ENCODE results near the gene BACE1-AS.

Gene BACE1-AS

DNA sequence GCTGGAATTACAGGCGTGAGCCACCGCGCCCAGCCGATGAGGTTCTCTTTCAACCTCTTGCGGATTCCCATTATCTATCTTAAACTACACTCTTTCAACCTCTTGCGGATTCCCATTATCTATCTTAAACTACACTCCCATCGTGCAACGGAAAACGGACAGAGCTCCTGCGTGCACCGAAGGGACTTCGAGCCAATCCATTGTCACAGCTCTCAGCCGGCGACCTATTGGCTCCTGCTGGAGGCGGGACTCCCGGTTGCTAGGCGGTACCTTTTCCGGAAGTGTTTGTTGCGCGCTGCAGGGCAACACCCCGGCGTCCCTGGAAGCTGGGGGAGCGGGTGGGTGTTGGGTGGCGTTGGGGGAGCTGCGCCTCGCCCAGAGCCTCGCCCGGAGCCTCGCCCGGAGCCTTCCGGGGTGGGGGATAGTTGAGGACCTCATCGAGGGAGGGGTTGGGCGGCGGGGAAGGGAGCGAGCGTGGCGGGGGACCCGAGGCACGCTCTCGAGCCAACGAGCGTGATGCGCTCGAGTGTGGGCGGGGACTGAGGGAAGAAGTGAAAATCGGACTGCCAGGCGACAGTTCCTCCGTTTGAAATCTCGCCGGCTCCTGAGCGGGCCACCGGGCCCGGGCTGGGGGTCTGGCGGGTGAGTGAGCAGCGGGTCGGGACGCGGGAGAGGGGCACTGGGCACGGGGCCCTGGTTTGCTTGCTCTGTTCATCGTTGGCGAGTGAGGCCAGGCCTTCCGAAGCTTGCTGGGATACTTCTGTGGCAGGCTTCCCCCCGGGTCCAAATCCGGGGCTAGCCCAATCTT is 36.6 kb downstream of the BACE1-AS start, which contains the start of gene CEP164:
CEP164 (plus strand) TSS at position 288 of the 808 bp plus-strand sequence. CDS start 10,733 bp downstream, outside the sequence.
- peak; percentile 99 for ATAC-seq
- H3K9me3 Mint-ChIP-seq = no peaks in the 10 kb centered on the region
- peak; percentile 82 to 95 for DNase-seq (ENCODE audit: low spot score in 2 of 2)
- no peaks in the 10 kb centered on the region for H3K36me3 Mint-ChIP-seq
- no peak within 1 kb of the TSS for H3K27ac Mint-ChIP-seq
- peaks cover 6% of the 10 kb centered on the region for H3K4me1 Mint-ChIP-seq
- no peak within 1 kb of the TSS for H3K4me3 Mint-ChIP-seq

- H3K4me3 Mint-ChIP-seq = no peak overlapping the region
- no peaks in the 10 kb centered on the region for H3K9me3 Mint-ChIP-seq
- no peaks in the 10 kb centered on the region for H3K36me3 Mint-ChIP-seq
- DNase-seq (ENCODE audit: low spot score in 2 of 2) (no peak), ATAC-seq (peak; percentile 15)
- no peak overlapping the region for H3K27ac Mint-ChIP-seq
- H3K4me1 Mint-ChIP-seq = peaks cover 6% of the 10 kb centered on the region
Observed at GRCh38 chr11:117328375-117329010, 37.3 kb downstream of the BACE1-AS start.

DNA sequence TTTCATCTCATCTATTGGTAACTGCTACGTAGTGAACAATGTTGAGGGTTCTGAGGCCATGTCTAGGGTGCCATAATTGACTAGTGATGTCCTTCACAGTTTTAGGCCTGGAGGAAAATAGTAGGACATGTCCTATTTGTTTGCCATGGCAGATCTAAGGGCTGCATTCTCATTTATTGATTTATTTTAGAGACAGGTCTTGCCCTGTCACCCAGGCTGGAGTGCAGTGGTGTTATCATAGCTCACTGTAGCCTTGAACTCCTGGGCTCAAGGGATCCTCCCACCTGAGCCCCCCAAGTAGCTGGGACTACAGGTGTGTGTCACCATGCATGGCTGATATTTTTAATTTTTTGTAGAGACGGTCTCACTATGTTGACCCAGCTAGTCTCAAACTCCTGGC is 41.7 kb downstream of the BACE1-AS start:
- DNase-seq (ENCODE audit: low spot score in 2 of 2) (no peak), ATAC-seq (no peak)
- Mint-ChIP-seq H3K27ac (no peak overlapping the region), H3K36me3 (peaks cover 12% of the 10 kb centered on the region), H3K4me1 (peaks cover 11% of the 10 kb centered on the region), H3K9me3 (no peaks in the 10 kb centered on the region), H3K4me3 (no peak overlapping the region)

DNA sequence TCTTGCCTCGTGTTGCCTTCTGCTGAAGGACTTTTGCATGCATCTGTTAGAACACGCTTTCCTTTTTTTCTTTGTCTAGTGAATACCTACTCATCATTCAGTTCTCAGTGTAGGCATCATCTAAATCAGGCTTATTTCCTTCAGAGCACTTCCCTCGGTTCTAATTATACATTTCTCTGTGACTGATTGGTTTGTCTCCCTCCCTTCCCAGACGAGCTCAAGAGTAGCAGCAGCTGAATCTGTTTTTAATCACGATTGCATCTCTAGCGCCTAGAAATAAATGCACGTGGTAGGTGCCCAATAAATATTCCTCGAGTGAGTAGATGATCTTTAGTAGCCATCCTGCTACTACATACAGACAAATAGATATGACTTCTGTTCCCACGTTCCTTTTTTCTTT is 42.8 kb downstream of the BACE1-AS start:
- ATAC-seq (no peak), DNase-seq (ENCODE audit: low spot score in 2 of 2) (no peak)
- Mint-ChIP-seq H3K4me1 (peaks cover 20% of the 10 kb centered on the region), H3K36me3 (peaks cover 20% of the 10 kb centered on the region), H3K27ac (no peak overlapping the region), H3K4me3 (no peak overlapping the region), H3K9me3 (no peaks in the 10 kb centered on the region)

DNA sequence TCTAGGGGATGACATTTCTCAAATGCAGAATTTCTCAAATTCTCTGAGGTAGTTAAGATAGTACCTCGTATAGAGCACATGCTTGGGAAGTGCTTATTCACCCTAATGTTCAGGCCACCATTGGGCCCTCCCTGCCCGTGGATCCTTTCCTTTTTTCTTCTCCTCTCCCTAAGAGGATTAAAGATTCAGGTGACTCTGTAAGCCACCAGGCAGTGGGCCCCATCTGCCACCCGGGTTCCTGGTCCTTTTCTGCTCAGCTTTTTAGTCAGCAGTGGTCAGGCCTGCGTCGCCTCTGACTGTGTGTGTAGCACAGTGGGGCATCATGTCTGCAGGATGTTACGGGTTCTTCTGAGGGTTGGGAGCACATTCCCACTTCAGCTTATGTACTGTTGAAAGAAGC is 43.8 kb downstream of the BACE1-AS start:
- Mint-ChIP-seq H3K4me3 (no peak overlapping the region), H3K36me3 (peaks cover 30% of the 10 kb centered on the region), H3K4me1 (peaks cover 18% of the 10 kb centered on the region), H3K27ac (peak overlapping the region; percentile 12), H3K9me3 (no peaks in the 10 kb centered on the region)
- no peak for DNase-seq (ENCODE audit: low spot score in 2 of 2)
- no peak for ATAC-seq

DNA sequence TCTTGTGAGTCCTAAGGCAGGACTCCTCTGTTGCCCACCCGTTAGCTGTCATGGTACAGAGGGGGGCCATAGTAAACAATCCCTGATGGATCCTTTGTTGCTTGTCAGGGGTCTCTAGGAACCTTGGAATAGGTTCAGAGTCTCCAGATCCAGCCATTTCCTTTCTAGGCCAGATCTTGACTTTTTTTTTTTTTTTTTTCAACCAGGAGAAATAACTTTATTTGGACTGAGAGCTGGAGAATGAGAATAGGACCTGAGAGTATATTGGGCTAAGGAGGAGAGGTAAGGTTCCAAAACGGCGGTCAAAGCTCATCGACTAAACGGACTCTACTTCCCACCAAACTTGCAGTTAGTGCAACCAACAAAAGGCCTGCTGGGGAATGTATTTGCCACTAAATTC is 44.3 kb downstream of the BACE1-AS start:
- no peak for ATAC-seq
- Mint-ChIP-seq H3K27ac (peak overlapping the region; percentile 12), H3K4me3 (no peak overlapping the region), H3K4me1 (peaks cover 13% of the 10 kb centered on the region), H3K9me3 (no peaks in the 10 kb centered on the region), H3K36me3 (peaks cover 35% of the 10 kb centered on the region)
- DNase-seq (ENCODE audit: low spot score in 2 of 2) = no peak

- Mint-ChIP-seq H3K36me3 (peaks cover 50% of the 10 kb centered on the region), H3K4me1 (peaks cover 13% of the 10 kb centered on the region), H3K27ac (peak overlapping the region; percentile 21), H3K4me3 (no peak overlapping the region), H3K9me3 (no peaks in the 10 kb centered on the region)
- ATAC-seq = no peak
- no peak for DNase-seq (ENCODE audit: low spot score in 2 of 2)
Observed at GRCh38 chr11:117337076-117337475, 45.9 kb downstream of the BACE1-AS start.

Measured in stimulated activated effector memory CD8-positive, alpha-beta T cell treated with anti-CD3 and anti-CD28 coated beads, Interleukin-12 subunit alpha, Interleukin-12 subunit beta, amount 100 ng/mL, for 72 hours (primary cell).